ENCODE measurements around the gene MISP.
"Not testable (repeated sequence)": the region's sequence is repeated elsewhere in the genome, so short reads cannot be mapped to it uniquely, and the experiment has no call there.

The MISP gene

DNA sequence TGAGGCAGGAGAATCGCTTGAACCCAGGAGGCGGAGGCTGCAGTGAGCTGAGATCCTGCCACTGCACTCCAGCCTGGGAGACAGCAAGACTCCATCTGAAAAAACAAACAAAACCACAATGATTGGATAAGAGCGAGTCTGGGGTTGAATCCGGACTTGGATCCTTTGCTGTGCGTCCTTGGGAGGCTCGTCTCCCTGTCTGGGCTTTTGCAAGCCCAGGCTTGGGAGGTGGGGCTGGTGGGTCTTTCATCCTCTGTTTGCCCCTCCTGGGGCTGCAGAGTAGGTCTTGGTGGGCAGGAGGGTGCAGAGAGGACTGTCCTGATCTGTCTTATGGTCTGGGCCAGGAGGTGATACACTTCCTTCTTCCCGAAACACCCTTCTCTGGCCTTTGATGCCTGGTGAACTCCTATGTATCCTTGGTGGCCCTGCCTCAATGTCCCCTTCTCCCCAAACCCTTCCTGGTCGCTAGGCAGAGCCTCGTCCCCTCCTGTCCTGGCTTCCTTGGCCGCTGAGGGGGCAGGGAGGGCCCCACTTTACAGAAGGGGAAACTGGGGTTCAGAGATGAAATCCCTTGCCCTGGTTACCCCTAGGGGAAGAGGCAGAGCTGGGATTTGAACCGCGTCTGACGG lies 25.3 kb upstream of the MISP start:
- no peak for DNase-seq

DNA sequence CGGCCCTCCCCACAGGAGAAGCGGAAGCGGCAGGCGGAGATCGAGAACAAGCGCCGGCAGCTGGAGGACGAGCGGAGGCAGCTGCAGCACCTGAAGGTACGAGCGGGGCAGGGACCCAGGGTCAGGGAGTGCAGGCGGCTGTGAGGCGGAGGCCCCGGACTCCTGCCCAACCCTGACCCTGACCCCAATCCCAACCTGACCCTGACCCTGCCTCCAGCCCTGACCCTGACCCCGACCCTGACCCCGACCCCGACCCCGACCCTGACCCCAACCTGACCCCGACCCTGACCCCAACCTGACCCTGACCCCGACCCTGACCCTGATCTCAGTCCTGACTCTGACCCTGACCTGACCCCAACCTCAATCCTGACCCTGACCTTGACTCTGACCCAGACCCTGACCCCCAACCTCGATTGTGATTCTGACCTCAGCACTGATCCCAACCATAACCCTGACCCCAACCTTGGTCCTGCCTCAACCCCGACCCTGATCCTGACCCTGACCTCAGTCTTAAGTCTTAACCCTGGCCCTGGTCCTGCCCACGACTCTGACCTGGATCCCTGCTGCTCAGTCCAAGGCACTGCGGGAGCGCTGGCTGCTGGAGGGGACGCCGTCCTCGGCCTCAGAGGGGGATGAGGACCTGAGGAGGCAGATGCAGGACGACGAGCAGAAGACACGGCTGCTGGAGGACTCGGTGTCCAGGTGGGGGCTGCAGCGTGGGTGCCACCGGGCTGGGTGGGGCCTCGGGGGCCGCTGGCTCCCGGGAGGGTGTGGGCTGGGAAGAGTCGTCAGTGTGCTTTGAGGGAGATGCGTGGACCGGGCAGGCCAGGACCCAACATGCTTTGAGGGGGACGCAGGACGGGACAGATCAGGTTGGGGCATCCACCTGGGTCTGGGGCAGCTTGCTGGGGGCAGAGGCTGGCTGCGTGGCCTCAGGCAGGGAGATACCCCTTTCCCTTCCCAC lies 23.6 kb upstream of the MISP start:
- DNase-seq, result no peak

DNA sequence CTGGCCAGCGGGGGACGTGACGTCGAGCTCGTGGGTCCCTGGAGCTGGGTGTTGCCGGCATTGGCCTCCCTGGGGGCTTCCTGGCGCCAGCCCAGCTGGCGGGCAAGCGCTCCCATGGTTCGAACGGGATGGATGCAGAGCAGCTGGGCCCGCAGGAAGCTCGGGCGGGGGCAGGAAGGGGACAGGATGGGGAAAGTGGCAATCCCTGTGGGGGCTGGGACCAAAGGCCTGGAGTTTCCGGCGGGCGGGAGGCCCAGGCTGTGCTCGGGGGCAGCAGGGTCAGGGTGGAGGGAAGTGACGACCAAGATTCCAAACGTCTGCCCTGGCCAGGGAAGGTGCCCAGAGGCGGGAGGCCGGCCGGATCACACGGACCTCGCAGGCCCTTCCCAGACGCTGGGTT lies 22.9 kb upstream of the MISP start:
- no peak for DNase-seq

DNA sequence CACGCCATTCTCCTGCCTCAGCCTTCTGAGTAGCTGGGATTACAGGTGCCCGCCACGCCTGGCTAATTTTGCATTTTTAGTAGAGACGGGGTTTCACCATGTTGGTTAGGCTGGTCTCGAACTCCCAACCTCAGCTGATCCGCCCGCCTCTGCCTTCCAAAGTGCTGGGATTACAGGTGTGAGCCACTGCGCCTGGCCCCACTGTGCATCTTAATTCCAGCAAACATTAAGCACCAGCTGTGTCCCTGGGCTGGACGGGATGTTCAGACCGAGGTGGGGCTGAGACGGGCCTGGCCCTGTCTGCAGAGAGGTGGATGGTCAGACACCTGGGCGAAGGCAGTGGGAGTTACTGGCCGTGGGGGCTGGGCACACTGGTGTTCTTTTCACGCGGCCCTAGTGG lies 21.3 kb upstream of the MISP start:
- not testable (repeated sequence) for DNase-seq

DNA sequence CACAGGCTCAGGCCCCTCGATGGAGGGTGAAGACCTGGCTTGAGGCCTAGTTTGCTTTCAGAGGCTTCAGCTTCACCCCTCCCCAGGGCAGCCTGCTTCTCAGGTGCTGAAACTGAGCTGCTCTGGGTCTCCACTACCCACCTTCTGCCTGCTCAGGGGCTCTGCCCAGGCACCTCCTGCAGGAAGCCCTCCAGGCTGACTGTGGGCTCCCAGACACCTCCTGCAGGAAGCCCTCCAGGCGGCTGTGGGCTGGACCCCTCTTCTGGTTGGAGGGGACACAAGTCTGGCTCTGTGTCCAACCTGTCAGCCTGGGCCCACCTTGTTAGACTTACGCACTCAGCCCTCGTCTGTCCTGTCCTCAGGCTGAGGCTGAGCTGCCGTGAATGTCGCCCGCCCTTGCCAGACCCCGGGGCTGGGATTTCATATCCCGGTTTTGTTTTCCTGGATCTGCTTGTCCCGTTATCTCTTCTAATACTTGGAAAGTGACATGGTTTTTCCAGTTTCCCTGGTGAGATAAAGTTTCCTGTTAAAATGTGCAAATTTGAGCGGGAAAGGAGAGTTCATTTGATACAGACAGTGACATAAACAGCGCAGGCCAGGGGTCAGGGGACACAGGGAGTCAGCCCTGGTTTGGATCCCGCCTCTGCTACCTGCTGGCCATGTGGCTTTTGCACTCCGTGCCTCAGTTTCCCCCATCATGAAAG lies 20.8 kb upstream of the MISP start:
- DNase-seq, result no peak

DNA sequence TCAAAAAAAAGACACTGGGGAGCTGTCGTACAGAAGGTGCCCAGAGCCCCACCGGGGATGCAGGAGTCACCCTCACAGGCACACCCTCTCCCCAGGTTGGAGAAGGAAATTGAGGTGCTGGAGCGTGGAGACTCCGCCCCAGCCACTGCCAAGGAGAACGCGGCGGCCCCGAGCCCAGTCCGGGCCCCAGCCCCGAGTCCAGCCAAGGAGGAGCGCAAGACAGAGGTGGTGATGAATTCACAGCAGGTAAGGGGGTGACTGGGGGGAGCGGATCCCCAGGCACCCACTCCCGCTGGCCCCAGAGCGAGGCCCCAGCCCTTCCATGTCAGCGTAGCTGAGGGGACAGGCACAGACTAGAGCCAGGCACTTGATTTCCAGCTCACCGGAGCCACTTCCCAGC lies 19.9 kb upstream of the MISP start:
- no peak for DNase-seq

DNA sequence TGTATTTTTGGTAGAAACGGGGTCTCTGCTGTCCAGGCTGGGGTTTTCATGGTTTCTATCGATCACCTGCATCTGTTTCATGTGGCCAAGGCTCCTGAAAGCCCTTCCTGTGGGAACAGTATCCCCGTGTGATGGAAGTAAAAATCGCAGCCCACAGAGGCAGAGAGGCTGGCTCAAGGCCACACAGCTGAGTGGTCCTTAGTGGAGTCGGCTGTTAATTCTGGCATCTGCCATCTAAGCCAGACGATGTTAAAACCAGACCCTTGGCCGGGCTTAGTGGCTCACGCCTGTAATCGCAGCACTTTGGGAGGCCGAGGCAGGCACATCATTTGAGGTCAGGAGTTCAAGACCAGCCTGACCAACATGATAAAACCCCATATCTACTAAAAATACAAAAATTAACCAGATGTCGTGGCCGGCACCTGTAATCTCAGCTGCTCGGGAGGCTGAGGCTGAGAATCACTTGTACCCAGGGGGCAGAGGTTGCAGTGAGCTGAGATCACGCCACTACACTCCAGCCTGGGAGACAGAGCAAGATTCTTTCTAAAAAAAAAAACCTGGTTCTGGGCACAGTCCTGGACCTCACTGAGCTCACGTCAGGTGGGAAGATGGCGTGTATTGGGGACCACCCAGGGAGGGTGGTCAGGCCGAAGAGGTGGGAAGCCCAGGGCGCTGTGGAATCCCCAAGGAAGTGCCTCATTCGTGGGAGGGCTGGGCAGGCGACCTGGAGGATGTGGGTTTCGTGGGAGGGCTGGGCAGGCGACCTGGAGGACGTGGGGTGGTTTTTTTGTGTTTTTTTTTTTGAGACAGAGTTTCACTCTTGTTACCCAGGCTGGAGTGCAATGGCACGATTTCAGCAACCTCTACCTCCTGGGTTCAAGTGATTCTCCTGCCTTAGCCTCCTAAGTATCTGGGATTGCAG lies 18.5 kb upstream of the MISP start:
- DNase-seq, result no peak

DNA sequence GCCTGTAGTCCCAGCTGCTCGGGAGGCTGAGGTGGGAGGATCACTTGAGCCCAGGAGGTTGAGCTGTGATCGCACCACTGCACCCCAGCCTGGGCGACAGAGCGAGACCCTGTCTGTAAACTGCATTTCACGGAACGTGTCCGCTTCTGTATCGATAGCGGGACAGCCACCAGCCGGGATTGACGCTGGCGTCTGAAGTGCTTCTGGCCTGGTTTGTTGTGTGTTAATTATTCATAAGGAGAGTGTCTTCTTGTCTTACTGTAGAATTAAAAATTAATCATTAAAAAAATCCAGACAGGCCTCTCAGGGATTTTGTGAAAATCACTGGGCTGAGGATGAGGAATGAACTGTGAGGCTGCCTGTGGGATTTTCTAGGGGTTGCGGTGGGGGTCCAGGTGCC lies 16.2 kb upstream of the MISP start:
- DNase-seq, result no peak

DNA sequence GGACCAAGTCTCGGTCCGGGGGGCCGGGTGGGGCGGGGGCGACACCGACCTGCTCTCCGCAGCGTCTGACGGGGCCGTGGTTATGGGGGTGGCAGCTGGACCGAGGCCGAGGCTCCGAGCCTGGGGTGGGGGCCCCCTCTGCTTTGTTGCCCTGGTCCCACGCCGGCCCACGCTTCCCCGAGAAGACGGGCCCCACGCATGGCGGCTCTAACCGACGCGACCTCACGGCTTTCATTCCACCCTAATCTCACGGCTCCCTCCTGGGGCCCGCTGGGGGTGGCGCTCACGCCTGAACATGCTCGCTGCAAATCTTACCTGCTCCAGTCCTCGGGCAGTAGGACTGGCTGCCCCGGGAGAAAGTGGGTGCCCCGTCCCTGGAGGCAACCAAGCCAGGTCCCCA lies 14.8 kb upstream of the MISP start:
- no peak for DNase-seq

DNA sequence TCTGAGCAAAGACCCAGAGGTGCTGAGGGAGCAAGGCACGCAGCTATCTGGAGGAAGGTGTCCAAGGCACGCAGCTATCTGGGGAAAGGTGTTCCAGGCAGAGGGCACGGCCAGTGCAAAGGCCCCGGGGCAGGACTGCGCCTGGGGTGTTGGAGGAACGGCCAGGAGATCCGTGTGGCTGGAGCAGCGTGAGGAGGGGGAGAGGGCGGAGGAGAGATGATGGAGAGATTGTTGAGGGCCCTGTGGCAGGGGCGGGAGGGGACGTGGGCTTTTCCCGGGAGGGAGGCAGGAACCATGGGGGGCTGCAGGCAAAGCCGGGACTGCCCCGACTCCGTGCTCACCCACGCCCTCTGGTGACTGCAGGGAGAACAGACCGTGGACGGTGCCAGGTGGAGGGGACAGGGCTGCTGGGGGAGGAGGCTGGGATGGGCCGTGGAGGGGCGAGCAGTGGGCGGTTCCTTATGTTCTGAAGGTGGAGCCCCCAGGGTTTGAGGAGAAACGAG lies 13.3 kb upstream of the MISP start:
- no peak for DNase-seq

DNA sequence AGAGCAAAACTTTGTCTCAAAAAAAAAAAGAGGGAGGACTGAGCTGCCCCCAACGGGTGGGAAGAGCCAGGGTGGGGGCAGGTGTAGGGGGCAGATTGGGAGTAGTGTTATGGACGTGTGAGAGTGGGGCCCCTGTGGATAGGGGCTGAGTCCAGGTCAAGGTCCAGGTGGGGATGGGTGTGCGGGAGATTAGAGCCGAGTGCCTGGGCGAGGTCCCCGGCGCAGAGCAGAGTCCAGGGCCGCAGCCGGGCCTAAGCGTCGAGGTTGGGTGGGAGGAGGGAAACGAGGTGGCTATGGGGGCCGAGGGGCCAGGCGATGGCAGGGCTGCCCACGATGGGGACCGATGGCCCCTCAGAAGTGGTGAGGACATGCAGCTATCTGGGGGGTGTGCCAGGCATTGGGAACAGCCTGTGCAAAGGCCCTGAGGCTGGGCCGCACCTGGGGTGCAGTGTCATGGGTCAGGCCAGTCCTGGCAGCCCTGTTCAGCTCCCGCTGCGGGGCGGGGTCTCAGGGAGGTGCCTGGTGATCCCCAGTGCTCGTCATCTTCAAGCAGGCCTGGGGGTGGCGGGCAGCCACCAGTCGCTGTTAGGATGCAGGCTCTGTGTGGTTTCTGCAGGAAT lies 12.3 kb upstream of the MISP start:
- DNase-seq, result no peak

DNA sequence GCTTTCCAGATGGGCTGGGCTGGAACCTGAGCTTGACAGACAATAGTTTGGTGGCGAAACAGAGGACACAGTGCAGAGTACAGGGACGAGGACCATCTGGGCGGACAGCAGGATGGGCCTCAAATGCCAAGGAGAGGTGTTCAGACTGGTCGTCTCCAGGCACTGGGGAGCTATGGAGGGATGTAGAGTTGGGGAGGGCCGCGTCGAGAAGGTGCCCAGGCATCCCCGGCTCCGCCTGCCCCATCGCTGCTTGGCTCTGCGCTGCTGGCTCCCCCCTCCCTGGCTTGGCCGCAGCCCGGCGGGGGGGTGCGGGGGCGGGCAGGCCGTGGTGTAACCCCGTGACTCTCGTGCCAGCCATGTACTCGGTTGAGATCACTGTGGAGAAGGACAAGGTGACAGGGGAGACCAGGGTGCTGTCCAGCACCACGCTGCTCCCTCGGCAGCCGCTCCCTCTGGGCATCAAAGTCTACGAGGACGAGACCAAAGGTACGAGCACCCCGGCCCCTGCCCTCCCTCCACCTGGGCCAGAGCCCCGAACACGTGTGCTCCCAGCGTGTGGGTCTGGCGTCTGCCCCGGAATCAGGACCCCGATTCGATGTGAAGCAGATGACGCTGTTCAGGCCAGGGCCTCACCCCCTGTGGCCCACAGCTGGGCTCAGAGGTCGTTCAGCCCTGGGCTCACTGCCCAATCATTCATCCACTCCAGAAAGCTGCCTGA lies 10.8 kb upstream of the MISP start:
- DNase-seq, result no peak

DNA sequence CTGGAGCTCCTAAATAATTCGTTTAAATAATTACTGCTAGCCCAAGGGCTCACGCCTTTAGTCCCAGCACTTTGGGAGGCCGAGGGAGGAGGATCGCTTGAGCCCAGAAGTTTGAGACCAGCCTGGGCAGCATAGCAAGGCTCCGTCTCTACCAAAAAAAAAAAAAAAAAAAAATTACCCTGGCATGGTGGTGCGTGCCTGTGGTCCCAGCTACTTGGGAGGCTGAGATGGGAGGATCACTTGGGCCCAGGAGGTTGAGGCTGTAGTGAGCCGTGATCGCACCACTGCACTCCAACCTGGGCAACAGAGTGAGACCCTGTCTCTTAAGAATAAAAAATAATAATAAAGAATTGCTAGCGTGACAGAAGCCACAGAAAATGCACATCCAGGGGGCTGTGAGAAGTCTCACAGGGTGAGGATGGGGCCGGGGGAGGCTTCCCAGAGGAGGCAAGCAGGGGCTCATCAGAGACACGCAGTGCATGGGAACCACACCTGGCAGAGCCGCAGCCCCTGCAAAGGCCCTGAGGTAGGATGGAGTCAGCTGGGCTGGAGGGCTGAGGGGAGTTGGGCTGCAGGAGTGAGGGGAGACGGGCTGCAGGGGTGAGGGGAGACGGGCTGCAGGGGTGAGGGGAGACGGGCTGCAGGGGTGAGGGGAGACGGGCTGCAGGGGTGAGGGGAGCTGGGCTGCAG lies 10.0 kb upstream of the MISP start:
- DNase-seq, result not testable (repeated sequence)

DNA sequence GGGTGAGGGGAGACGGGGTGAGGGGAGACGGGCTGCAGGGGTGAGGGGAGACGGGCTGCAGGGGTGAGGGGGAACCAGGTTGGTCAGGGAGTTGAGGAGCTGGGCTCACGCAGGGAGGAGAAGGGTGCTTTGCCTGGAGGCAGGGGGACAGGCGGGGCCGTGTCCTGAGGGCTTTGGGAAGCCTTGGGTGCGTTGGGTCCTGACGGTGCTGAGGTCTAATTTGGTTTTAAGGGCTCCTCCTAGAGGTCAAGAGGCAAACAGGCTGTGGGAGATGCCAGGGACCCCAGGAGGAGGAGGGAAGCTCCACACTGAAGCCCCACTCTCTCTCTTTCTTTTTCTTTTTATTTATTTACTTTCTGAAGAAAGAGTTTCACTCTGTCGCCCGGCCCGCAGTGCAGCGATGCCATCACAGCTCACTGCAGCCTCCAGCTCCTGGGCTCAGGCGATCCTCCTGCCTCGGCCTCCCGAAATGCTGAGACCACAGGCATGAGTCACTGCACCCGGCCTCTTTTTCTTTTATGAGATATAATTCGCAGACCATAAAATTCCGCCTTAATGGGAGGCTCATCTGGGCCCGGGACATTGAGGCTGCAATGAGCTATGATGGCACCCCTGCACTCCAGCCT lies 9.3 kb upstream of the MISP start:
- DNase-seq, result no peak

DNA sequence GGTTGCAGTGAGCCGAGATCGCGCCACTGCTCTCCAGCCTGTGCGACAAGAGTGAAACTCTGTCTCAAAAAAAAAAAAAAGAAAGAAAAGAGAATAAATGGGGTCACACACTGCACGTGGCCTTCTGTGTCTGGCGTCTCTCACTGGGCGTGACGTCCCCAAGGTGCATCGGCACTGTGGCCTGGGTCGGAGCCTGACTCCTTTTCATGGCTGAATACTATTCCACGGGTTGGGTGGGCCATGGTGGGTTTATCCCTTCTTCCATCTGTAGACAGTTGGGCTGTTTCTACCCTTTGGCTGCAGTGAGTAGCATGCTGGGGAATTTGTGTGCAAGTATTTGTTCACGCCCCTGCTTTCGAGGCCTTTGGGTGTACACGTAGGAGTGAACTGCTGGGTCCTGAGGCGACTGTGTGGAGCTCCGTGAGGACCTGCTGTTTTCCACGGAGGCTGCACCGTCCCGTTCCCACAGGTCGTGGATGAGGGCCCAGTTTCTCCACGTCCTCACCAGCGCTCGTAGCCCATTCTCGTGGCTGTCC lies 8.3 kb upstream of the MISP start:
- DNase-seq, result no peak

DNA sequence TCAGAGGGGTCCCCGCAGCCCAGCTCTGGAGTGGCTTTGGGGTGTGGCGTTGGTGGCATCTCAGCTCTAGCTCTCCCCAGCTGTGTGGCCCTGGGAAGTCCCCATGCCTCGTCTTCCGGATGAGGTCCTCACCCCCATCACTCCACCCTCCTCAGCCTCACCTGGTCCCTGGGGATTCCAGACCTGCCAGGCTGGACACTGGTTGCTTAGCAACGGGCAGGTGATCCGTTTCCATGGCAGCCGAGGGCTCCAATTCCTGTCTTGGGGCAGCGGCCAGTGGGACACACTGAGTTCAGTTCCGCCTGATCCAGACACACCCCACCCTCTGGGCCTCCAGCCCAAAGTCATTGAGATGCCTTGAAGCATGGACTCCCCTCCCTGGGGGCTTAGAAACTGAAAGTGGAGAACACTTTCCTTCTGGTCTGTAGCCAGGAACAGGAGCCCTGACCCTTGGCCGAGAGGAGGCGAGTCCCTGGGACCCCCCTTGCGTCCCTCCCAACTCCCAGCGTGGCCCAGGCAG lies 7.7 kb upstream of the MISP start:
- DNase-seq, result no peak

DNA sequence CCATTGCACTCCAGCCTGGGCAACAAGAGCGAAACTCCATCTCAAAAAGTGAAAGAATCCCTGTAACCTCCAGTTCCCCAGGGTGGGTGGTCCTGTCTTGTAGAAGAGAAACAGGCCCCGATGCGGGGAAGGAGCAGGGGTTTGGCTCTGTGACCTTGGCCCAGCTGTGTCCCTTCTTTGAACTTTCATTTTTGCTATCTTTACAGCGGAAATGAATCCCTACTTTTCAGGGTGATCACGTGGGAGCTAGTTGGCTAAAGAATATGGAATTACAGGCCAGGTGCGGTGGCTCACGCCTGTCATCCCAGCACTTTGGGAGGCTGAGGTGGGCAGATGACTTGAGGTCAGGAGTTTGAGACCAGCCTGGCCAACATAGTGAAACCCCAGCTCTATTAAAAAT lies 5.8 kb upstream of the MISP start:
- DNase-seq, result not testable (repeated sequence)

DNA sequence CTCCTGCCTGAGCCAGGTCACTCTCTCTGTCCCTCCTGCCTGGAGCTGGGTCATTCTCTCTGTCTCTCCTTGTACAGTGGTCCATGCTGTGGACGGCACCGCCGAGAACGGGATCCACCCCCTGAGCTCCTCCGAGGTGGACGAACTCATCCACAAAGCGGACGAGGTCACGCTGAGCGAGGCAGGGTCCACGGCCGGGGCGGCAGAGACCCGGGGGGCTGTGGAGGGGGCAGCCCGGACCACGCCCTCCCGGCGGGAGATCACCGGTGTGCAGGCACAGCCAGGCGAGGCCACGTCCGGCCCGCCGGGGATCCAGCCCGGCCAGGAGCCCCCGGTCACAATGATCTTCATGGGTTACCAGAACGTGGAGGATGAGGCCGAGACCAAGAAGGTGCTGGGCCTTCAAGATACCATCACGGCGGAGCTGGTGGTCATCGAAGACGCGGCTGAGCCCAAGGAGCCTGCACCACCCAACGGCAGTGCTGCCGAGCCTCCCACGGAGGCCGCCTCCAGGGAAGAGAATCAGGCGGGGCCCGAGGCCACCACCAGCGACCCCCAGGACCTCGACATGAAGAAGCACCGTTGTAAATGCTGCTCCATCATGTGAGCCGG lies 4.6 kb upstream of the MISP start:
- no peak for DNase-seq

DNA sequence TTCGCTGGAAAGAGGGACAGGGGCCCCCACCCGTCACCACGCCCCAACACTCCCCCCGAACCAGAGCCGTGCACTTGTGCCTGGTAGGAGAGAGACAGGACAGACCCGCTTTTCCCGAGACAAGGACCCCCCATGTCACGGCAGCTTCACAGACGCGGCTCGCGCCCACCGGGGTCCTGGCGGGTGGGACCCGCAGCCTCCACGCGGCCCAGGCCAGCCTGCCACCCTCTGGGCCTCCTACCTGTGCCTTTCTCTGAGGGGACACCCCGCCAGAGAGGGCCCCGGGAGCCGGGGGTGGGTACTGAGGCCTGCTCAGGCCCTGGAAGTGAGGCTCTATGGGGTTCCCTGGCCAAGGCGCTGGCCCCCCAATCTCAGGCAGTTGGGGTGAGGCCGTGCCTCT lies 4.0 kb upstream of the MISP start:
- no peak for DNase-seq

Measured in NCI-H446 treated with DMSO at 0.1 percent for 48 hours (cell line).